VCaP (cell line): ENCODE measurements around the gene ZFYVE28.

Experiments used
- H3K27ac ChIP-seq: fragments of 450-650 bp; 2 replicates; pipeline ENCODE4 v1.5.1; 2017
- CTCF ChIP-seq: fragments of 450-650 bp; conservative IDR thresholded peaks from 2 replicates; pipeline ENCODE4 v1.5.1; 2017; ENCODE audit warnings: mild to moderate bottlenecking, moderate library complexity

Gene ZFYVE28

GRCh38 chr4:2295500-2295899 lies 122.9 kb downstream of the ZFYVE28 start:
- H3K27ac ChIP-seq, result no peak overlapping the region
- no peak for TF ChIP-seq CTCF

GRCh38 chr4:2292646-2293108 lies 125.8 kb downstream of the ZFYVE28 start:
- TF ChIP-seq CTCF, result no peak
- no peak overlapping the region for H3K27ac ChIP-seq

- H3K27ac ChIP-seq, result no peak overlapping the region
Measured at GRCh38 chr4:2291705-2292645, 126.5 kb downstream of the ZFYVE28 start.

GRCh38 chr4:2290974-2291704 lies 127.3 kb downstream of the ZFYVE28 start:
- no peak overlapping the region for H3K27ac ChIP-seq
- no peak for TF ChIP-seq CTCF

More at GRCh38 chr4:2291705-2292645, 126.5 kb downstream of the ZFYVE28 start:
- TF ChIP-seq CTCF, result no peak

GRCh38 chr4:2290488-2290887 lies 128.0 kb downstream of the ZFYVE28 start:
- TF ChIP-seq CTCF, result no peak
- no peak overlapping the region for H3K27ac ChIP-seq

- H3K27ac ChIP-seq, result no peak overlapping the region
Measured at GRCh38 chr4:2289955-2290333, 128.5 kb downstream of the ZFYVE28 start.

More at GRCh38 chr4:2289955-2290333, 128.5 kb downstream of the ZFYVE28 start:
- no peak for TF ChIP-seq CTCF
